Left renal cortex interstitium (tissue), 4 donors: ENCODE measurements around the gene BCO2. TPM values are rescaled to one million over a fixed set of nuclear protein-coding genes. Genes with fewer than 3 reads are reported as not detected.
A peak's percentile ranks its signal among the peaks of the same experiment; 100 is the strongest.

Source experiments
- DNase-seq, 4 donors: peaks; one replicate each; pipeline ENCODE4 v3.0.0-alpha.2; 2013; ENCODE audit warnings: low read depth in 4 of 4, low spot score in 2 of 4, missing footprints in 1 of 4
- polyA plus RNA-seq, 4 donors: library from polyadenylated mRNA; unstranded; fragments of 120-200 nt; gene quantifications; one replicate each; pipeline ENCODE4 v1.2.1, GENCODE V29; 2013; ENCODE audit not compliant: insufficient read length in 4 of 4

The BCO2 gene
- polyA plus RNA-seq, 4 donors = 2.1 to 9.3 (median 4.5) TPM

- no peak for DNase-seq
These were observed 62.7 kb downstream of the BCO2 start for GRCh38 chr11:112238041-112238440.

- no peak for DNase-seq
These were observed 66.2 kb downstream of the BCO2 start for GRCh38 chr11:112241486-112241885.

GRCh38 chr11:112247201-112247600 is 71.9 kb downstream of the BCO2 start:
- DNase-seq = no peak

GRCh38 chr11:112248201-112248600 is 72.9 kb downstream of the BCO2 start:
- DNase-seq = no peak

GRCh38 chr11:112249871-112250610 is 74.7 kb downstream of the BCO2 start:
- peak in 1 of 4 donors; percentile 24 for DNase-seq

- DNase-seq = no peak
These were observed 78.4 kb downstream of the BCO2 start for GRCh38 chr11:112253605-112254242.

- DNase-seq = no peak
These were observed 79.9 kb downstream of the BCO2 start for GRCh38 chr11:112255067-112255720.

GRCh38 chr11:112260490-112260889 is 85.2 kb downstream of the BCO2 start, which contains the start of gene PLET1:
PLET1 (minus strand) TSS chr11:112260860; CDS start chr11:112260589, 271 bp downstream.
- no peak for DNase-seq

- DNase-seq = no peak
These were observed 90.5 kb downstream of the BCO2 start for GRCh38 chr11:112265659-112266409.

GRCh38 chr11:112266410-112266778 is 91.1 kb downstream of the BCO2 start:
- no peak for DNase-seq

- DNase-seq = no peak
These were observed 91.9 kb downstream of the BCO2 start for GRCh38 chr11:112267188-112267591.

GRCh38 chr11:112268406-112268805 is 93.1 kb downstream of the BCO2 start:
- no peak for DNase-seq

Other genes with a start within 250 kb of the BCO2 start
- 10 to 100 TPM; 19.2 to 20.7 (median 20.0) TPM for gene DIXDC1, start 238.2 kb upstream of the BCO2 start, polyA plus RNA-seq
- gene DLAT, start 150.1 kb upstream of the BCO2 start, polyA plus RNA-seq = 10 to 100 TPM; 46.3 to 56.9 (median 48.9) TPM
- gene PIH1D2, start 101.5 kb upstream of the BCO2 start, polyA plus RNA-seq = 10 to 100 TPM in 3 of 4 donors, 1 to 10 TPM in 1; 7.6 to 13.7 (median 11.0) TPM
- gene NKAPD1, start 101.2 kb upstream of the BCO2 start, polyA plus RNA-seq = 10 to 100 TPM; 48.8 to 61.1 (median 55.4) TPM
- gene TIMM8B, start 88.8 kb upstream of the BCO2 start, polyA plus RNA-seq = 10 to 100 TPM; 65.0 to 88.9 (median 76.5) TPM
- gene SDHD, start 88.6 kb upstream of the BCO2 start, polyA plus RNA-seq = 100 to 1,000 TPM; 162 to 223 (median 180) TPM
- gene IL18, start 11.4 kb upstream of the BCO2 start, polyA plus RNA-seq = 10 to 100 TPM in 2 of 4 donors, 1 to 10 TPM in 2; 4.3 to 15.4 (median 9.4) TPM
- under 1 TPM; 0.18 to 0.52 (median 0.24) TPM for gene TEX12, start 8.1 kb upstream of the BCO2 start, polyA plus RNA-seq
- 10 to 100 TPM; 46.6 to 65.6 (median 54.4) TPM for gene PTS, start 50.9 kb downstream of the BCO2 start, polyA plus RNA-seq
- gene PLET1, start 85.3 kb downstream of the BCO2 start, polyA plus RNA-seq = under 1 TPM in 1 of 4 donors, not detected in 3; 0.13 TPM